SK-N-MC (cell line): ENCODE data around the gene BAG3.

Source experiments
- DNase-seq: peaks from one replicate; pipeline ENCODE4 v3.0.0-alpha.2; 2011; ENCODE audit warnings: low read depth, low spot score
- H3K27ac ChIP-seq: fragments of 200-600 bp; sonication (generic); 2 replicates; pipeline ENCODE4 v1.5.1; 2016; ENCODE audit warnings: mixed run types
- H3K36me3 ChIP-seq: fragments of 200-600 bp; sonication (generic); 2 replicates; pipeline ENCODE4 v1.6.1; 2017; ENCODE audit warnings: antibody characterized with exemption, low read length, mixed read lengths; ENCODE audit not compliant: insufficient read depth
- H3K4me3 ChIP-seq: fragments of 200-600 bp; sonication (generic); 2 replicates; pipeline ENCODE4 v1.5.1; 2016
- H3K9ac ChIP-seq: fragments of 200-600 bp; sonication (generic); 2 replicates; pipeline ENCODE4 v1.8.0; 2017; ENCODE audit warnings: mixed run types, mixed read lengths; ENCODE audit not compliant: insufficient read length
- H3K9me3 ChIP-seq: fragments of 200-600 bp; sonication (generic); 2 replicates; pipeline ENCODE4 v1.6.1; 2017; ENCODE audit warnings: low read depth, mild to moderate bottlenecking, antibody characterized with exemption, low read length, moderate library complexity, mixed read lengths
- EZH2 ChIP-seq: fragments of 200-600 bp; sonication (generic); IDR thresholded peaks from one replicate; pipeline ENCODE4 v1.6.1; 2017; ENCODE audit warnings: antibody characterized with exemption
- FOXP2 ChIP-seq: optimal IDR thresholded peaks from 2 replicates; pipeline ENCODE3; 2011; ENCODE audit warnings: mild to moderate bottlenecking, moderate library complexity; ENCODE audit not compliant: insufficient read depth; ENCODE audit errors: extremely low read length, control extremely low read depth
- POLR2AphosphoS5 ChIP-seq: IDR thresholded peaks from 2 replicates; pipeline ENCODE4 v1.6.1; 2012; ENCODE audit warnings: mild to moderate bottlenecking, low read depth, low read length, borderline replicate concordance

The BAG3 gene

DNA sequence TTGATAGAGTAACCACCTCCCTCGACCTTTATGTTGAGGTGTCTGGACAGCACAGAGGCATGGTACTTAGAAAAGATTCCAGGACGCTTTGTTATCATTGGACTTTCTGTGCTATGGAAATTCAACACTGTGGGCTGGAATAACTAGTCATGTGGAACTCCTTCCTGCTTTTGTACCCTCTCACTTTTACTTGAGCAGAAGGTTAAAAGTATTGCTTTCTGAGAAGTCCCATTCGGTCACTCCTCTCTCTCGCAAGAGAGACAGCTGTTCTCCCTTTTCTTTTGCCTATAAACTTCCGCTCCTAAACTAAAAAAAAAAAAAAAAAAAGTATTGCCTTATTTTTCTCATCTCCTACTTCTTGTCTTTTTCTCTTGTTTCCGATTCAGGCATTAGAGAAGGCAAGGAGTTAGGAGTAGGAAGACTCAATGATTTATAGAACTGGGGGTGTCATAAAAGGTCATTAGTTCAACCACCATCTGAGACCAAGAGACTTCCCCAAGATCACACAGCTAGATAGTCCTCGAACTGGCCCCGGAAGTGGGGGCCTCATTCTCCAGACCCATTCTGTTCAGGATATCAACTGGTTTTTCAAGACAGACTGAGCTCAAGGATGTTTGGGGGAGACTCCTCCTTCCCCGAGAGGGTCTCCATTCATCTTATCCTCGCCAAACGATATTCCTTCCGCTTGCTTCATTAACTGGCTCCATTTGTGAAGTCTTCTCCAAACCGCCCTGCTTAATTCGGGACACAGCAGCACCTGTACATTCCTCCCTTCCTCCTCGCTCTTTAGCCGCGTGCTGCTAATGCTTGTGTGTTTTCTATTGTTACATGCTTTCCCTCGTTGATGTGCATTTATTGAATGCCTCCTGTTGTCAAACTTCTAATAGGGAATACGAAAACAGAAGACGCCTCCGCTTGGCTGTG is 73.7 kb downstream of the BAG3 start:
- Histone ChIP-seq H3K9ac (peak overlapping the region; percentile 76), H3K9me3 (no peaks in the 10 kb centered on the region), H3K27ac (no peak overlapping the region), H3K36me3 (no peaks in the 10 kb centered on the region), H3K4me3 (peak overlapping the region; percentile 83)
- TF ChIP-seq FOXP2 (no peak), POLR2AphosphoS5 (no peak), EZH2 (no peak)
- no peak for DNase-seq

DNA sequence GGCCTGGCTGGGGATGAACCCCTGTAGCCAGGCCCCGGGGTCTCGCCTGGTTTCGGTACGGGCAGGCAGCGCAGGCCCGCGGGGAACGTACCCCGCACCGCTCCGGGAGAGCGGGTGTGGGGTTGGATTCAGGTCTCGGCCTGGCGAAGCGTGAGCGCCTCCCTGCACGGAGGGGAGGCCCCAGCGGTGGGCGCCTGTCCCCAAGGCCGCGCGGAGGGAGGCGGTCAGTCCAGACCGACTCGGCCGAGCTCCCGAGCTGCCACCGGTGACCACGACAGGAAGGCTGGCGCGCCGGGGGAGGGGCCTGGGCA is 74.3 kb downstream of the BAG3 start:
- TF ChIP-seq EZH2, result no peak
- no peak for TF ChIP-seq FOXP2
- TF ChIP-seq POLR2AphosphoS5, result peak; percentile 68; the same call in 1 of the 2 replicates
- peak overlapping the region; percentile 83 for H3K4me3 ChIP-seq
- no peaks in the 10 kb centered on the region for H3K9me3 ChIP-seq
- DNase-seq, result no peak
- no peaks in the 10 kb centered on the region for H3K36me3 ChIP-seq
- peak overlapping the region; percentile 76 for H3K9ac ChIP-seq
- no peak overlapping the region for H3K27ac ChIP-seq

DNA sequence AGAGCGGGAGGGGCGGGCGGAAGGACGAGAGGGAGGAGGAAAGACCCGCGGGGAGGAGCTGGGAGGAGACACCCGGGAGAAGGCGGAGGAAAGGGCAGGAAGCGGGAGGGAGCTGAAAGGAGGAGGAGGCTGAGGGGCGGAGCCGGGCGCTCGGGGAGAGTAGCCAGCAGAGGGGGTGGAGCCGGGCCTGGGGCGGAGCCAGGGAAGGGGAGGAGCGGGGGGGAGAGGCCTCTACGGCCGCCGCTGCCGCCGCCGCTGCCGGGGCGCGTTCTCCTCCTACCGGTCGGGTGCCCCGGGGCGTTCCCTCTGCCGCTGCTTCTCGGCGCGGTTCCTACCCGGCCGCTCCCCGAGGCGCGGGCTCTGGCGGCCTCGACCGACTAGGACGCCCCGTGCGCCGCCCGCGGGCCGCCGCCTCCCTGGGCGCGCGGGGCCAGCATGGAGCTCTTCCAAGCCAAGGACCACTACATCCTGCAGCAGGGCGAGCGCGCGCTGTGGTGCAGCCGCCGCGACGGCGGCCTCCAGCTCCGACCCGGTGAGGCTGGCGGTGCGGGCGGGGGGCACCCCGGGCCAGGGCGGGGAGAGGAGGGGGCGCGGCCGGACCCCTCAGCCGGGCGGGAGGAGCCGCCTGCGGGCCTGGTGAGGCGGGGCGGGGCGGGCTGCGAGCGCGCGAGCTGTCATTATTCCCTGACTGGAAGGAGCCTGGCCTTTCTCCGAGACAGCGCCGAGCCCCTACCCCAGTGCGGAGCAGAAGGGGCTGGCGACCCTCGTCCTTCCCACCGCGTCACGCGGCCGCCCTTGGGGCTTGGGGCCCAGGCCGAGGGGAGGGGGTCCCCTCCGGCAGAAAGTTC is 74.9 kb downstream of the BAG3 start, which contains the start of gene INPP5F:
Gene INPP5F (plus strand): TSS at position 223 of the 848 bp plus-strand sequence. CDS start 213 bp downstream, at position 436.
- Histone ChIP-seq H3K36me3 (no peaks in the 10 kb centered on the region), H3K4me3 (peak within 1 kb of the TSS; percentile 83), H3K27ac (no peak within 1 kb of the TSS), H3K9me3 (no peaks in the 10 kb centered on the region), H3K9ac (peak within 1 kb of the TSS; percentile 76)
- peak; percentile 40 for DNase-seq
- TF ChIP-seq EZH2 (no peak), FOXP2 (no peak), POLR2AphosphoS5 (no peak)

DNA sequence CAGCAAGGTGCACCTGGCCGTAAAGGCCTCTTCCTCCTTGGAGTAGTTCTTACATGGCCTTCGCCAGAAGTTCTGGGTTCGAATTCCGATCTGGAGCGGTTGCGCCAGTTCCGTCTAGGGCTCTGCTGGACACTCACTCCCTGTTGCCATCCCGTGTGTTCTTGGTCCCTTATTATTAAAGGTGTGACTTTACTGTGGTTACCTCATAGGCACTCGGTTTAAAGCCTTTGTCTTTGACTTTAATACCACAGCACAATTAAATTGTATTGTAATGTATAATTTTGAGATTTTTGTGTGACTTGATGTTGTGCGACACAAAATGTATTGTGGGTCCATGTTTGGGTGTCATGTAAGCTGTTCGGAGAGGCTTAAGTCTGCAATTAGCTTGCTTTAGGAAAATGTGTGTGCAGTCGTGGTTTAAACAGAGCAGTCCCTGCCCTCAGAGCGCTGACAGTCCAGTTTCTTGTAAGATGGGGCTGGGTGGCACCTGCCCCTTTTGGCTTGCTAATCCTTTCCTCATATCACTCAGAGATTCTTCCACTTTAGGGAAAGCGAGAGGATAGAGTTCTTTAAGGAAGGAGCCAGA is 75.6 kb downstream of the BAG3 start:
- DNase-seq, result no peak
- Histone ChIP-seq H3K9ac (no peak overlapping the region), H3K9me3 (no peaks in the 10 kb centered on the region), H3K4me3 (peak overlapping the region; percentile 83), H3K27ac (no peak overlapping the region), H3K36me3 (no peaks in the 10 kb centered on the region)
- no peak for TF ChIP-seq POLR2AphosphoS5
- TF ChIP-seq FOXP2, result no peak
- no peak for TF ChIP-seq EZH2
